Ovary (tissue), 9 donors: ENCODE measurements around the gene NT5M. TPM values are rescaled to one million over a fixed set of nuclear protein-coding genes. Genes with fewer than 3 reads are reported as not detected.

Experiments used
- DNase-seq, 5 donors: peaks; one replicate each; pipeline ENCODE4 v3.0.0-alpha.2; 2019 to 2020
- H3K27ac ChIP-seq, 2 donors: fragments of 200-600 bp; one replicate each; pipeline versions ENCODE4 v1.5.1 to v1.8.0; 2019 to 2022
- H3K27me3 ChIP-seq: fragments of 200-600 bp; one replicate; pipeline ENCODE4 v1.8.0; 2022
- H3K36me3 ChIP-seq: fragments of 200-600 bp; sonication (generic); one replicate; pipeline ENCODE4 v1.5.1; 2019
- H3K4me1 ChIP-seq: one replicate; pipeline ENCODE4 v1.8.1; 2013; ENCODE audit warnings: mild to moderate bottlenecking, moderate library complexity; ENCODE audit not compliant: insufficient read depth
- H3K4me3 ChIP-seq: fragments of 200-600 bp; sonication (generic); one replicate; pipeline ENCODE4 v1.5.1; 2017
- H3K9me3 ChIP-seq, 2 donors: fragments of 200-600 bp in 1 of 2; sonication (generic) in 1 of 2; one replicate each; pipeline versions ENCODE4 v1.5.1 to v1.8.1; 2013 to 2019; ENCODE audit warnings: mild to moderate bottlenecking in 1 of 2, moderate library complexity in 1 of 2
- CTCF ChIP-seq, 3 donors: fragments of 450-650 bp in 2 of 3; fragments of 200-600 bp in 1 of 3; IDR thresholded peaks; one replicate each; pipeline versions ENCODE4 v1.5.1 to v1.8.0; 2016 to 2022; ENCODE audit warnings: antibody characterized with exemption in 3 of 3, mild to moderate bottlenecking in 1 of 3
- EP300 ChIP-seq: sonication (generic); formaldehyde crosslinking; IDR thresholded peaks from one replicate; pipeline ENCODE4 v1.6.1; 2017; ENCODE audit warnings: antibody characterized with exemption
- POLR2A ChIP-seq: fragments of 450-650 bp; IDR thresholded peaks from one replicate; pipeline ENCODE4 v1.6.1; 2017; ENCODE audit warnings: antibody characterized with exemption, mild to moderate bottlenecking, moderate library complexity
- WGBS, 3 donors: extraction: QIAGEN DNeasy Blood & Tissue Kit in 1 of 3; methylation state at CpG; one replicate each; pipeline versions ENCODE4 v1.1.5 to v1.1.7; 2013 to 2017; 5-methylcytosine and 5-hydroxymethylcytosine counted together
- intact Hi-C, 4 donors: fragments of 100-400 bp; cut with DNase I; formaldehyde crosslinking; loops; one replicate each; pipeline versions ENCODE4 v1.11.0 to v1.15.1; 2022 to 2023
- polyA plus RNA-seq, 2 donors: library from polyadenylated mRNA; stranded (reverse); fragments of 200-250 nt in 1 of 2; fragments of 350-450 nt in 1 of 2; fragmentation: Illumina TruSeq in 1 of 2; extraction: RNeasy Lipid Tissue Mini Kit (QIAGEN cat#74804) in 1 of 2; gene quantifications; one replicate each; pipeline ENCODE4 v1.2.3, GENCODE V29; 2013 to 2014
- total RNA-seq, 7 donors: library from RNA; depleted of rRNA in 2 of 7; stranded (reverse); fragments of >200 nt in 2 of 7; fragmentation: NEBNext Ultra II Directional in 3 of 7; extraction: Animal tissue kit (Norgen Biotek cat#: 25700) in 3 of 7; gene quantifications; one replicate each; pipeline versions ENCODE4 v1.1.0 to v1.2.4, GENCODE V29; 2016 to 2023
- donor health status: DM: no; HTN: no; CAD: no; lungs with moderate emphysema.
- donor health status: DM: no; HTN: no; CAD: no.
- donor health status: Bipolar disorder and iron deficiency.
- donor health status: DM: yes; HTN: yes; CAD: no.
- donor health status: DM: no; HTN: no; CAD: no.
- donor health status: DM: yes; HTN: yes; CAD: no.

Gene NT5M
- total and polyA plus RNA-seq, 9 donors, result 0.53 to 6.6 (median 4.9) TPM

DNA sequence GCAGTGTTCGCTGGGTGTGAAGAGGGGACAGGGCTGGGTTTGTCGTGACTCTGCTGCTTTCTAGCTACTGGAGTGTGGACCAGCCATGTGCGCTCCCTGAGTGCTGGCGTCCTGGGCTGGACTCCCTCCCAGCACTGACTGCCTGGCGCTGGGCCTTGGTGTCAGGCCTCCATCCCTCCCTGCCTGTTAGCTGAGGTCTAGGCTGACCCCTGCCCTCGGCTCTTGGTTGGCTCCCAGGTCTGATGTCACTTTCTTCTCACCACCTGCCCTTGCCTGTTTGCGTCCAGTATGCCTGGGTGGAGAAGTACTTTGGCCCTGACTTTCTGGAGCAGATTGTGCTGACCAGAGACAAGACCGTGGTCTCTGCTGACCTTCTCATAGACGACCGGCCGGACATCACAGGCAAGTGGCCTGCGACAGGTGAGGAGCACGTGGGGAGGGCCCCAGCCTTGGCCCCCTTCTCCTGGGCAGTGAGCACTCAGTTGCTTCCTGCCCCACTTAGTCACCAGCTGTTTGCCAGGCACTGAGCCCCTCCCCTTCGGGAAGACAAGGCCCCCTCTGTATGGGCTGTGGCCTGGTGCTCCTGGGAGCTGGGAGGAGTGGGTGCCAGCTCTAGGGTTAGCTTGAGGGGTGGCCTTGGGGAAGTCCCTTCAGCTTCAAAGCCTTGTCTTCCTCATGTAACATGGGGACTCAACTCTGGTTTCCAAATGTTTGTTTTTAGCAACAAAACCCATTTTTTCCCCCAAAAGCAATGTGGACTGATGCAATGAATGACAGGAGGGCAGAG, 41.5 kb downstream of the NT5M start:
- TF ChIP-seq EP300 (no peak), POLR2A (no peak), CTCF (IDR thresholded peaks at IDR 0.05) (no peak)
- Histone ChIP-seq H3K4me3 (no peak overlapping the region), H3K27me3 (no peaks in the 10 kb centered on the region), H3K4me1 (peaks cover 2% of the 10 kb centered on the region), H3K36me3 (no peaks in the 10 kb centered on the region), H3K9me3 (no peaks in the 10 kb centered on the region), H3K27ac (no peak overlapping the region)
- intact Hi-C loops, result no loop called here
- peak in 1 of 5 donors; percentile 33 for DNase-seq
- 87 to 89% (median 87%) methylated on average over 14 of the region's 14 CpGs for WGBS, 3 donors

DNA sequence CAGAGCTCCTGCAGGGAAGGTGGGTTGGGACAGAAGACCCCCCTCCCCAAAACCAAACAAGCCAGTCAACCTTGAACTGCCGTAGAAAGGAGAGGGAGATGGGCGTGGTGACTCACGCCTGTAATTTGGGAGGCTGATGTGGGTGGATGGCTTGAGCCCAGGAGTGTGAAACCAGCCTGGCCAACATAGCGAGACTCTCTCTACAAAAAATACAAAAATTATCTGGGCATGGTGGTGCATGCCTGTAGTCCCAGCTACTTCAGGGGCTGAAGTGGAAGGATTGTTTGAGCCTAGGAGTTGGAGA, 42.1 kb downstream of the NT5M start:
- no peak overlapping the region for H3K4me3 ChIP-seq
- H3K9me3 ChIP-seq, result no peaks in the 10 kb centered on the region
- no peak for TF ChIP-seq POLR2A
- no peak for TF ChIP-seq EP300
- TF ChIP-seq CTCF (IDR thresholded peaks at IDR 0.05), result no peak
- no peaks in the 10 kb centered on the region for H3K36me3 ChIP-seq
- 74 to 83% (median 79%) methylated on average over 4 of the region's 4 CpGs for WGBS, 3 donors
- H3K4me1 ChIP-seq, result peaks cover 2% of the 10 kb centered on the region
- DNase-seq, result peak in 1 of 5 donors; percentile 14
- no peaks in the 10 kb centered on the region for H3K27me3 ChIP-seq
- intact Hi-C loops, result no loop called here
- H3K27ac ChIP-seq, result no peak overlapping the region

GRCh38 chr17:17345686-17346427, 42.7 kb downstream of the NT5M start:
- H3K4me3 ChIP-seq, result no peak overlapping the region
- no peak overlapping the region for H3K27ac ChIP-seq
- peaks cover 2% of the 10 kb centered on the region for H3K4me1 ChIP-seq
- no peak for TF ChIP-seq POLR2A
- no peak for TF ChIP-seq CTCF (IDR thresholded peaks at IDR 0.05)
- TF ChIP-seq EP300, result no peak
- H3K9me3 ChIP-seq, result no peaks in the 10 kb centered on the region
- intact Hi-C loops, result no loop called here
- DNase-seq, result no peak
- no peaks in the 10 kb centered on the region for H3K36me3 ChIP-seq
- no peaks in the 10 kb centered on the region for H3K27me3 ChIP-seq
- WGBS, 3 donors, result 81 to 82% (median 81%) methylated on average over 14 of the region's 14 CpGs

- Histone ChIP-seq H3K27ac (no peak overlapping the region), H3K36me3 (no peaks in the 10 kb centered on the region), H3K9me3 (no peaks in the 10 kb centered on the region), H3K27me3 (no peaks in the 10 kb centered on the region), H3K4me3 (no peak overlapping the region), H3K4me1 (peaks cover 2% of the 10 kb centered on the region)
- WGBS, 3 donors, result 87 to 90% (median 89%) methylated on average over 29 to 31 of the region's 31 CpGs
- TF ChIP-seq POLR2A, result no peak
- no peak for TF ChIP-seq CTCF (IDR thresholded peaks at IDR 0.05)
- no peak for TF ChIP-seq EP300
- intact Hi-C loops, result no loop called here
- DNase-seq, result no peak
These were observed 43.5 kb downstream of the NT5M start for GRCh38 chr17:17346428-17347233.
